Left ventricle myocardium inferior (tissue), 1 donor: Measurements from ENCODE around the gene ACCSL. TPM values are rescaled to one million over a fixed set of nuclear protein-coding genes. Genes with fewer than 3 reads are reported as not detected.

Experiments
- DNase-seq: peaks from one replicate; pipeline ENCODE4 v3.0.0-alpha.2; 2020
- H3K27ac ChIP-seq: fragments of 200-600 bp; replicated peaks from 2 replicates; pipeline ENCODE4 v1.8.0; 2021
- H3K27me3 ChIP-seq: fragments of 200-600 bp; 2 replicates; pipeline ENCODE4 v1.8.0; 2021; ENCODE audit warnings: low read depth
- H3K36me3 ChIP-seq: fragments of 200-600 bp; 2 replicates; pipeline ENCODE4 v1.8.0; 2021
- H3K4me1 ChIP-seq: fragments of 200-600 bp; 2 replicates; pipeline ENCODE4 v1.8.0; 2021
- H3K4me3 ChIP-seq: fragments of 200-600 bp; 2 replicates; pipeline ENCODE4 v1.8.0; 2021; ENCODE audit warnings: mild to moderate bottlenecking, moderate library complexity
- H3K9me3 ChIP-seq: fragments of 200-600 bp; replicated peaks from 2 replicates; pipeline ENCODE4 v1.8.0; 2021
- CTCF ChIP-seq: fragments of 200-600 bp; IDR thresholded peaks from 2 replicates; pipeline ENCODE4 v1.8.0; 2021; ENCODE audit warnings: antibody characterized with exemption, mild to moderate bottlenecking, borderline replicate concordance
- intact Hi-C: fragments of 100-400 bp; cut with micrococcal nuclease; formaldehyde crosslinking; loops from one replicate; pipeline ENCODE4 v1.11.0; 2022
- total RNA-seq: library from RNA; stranded (reverse); fragmentation: NEBNext Ultra II Directional; extraction: Animal tissue kit (Norgen Biotek cat#: 25700); gene quantifications from one replicate; pipeline ENCODE4 v1.2.1, GENCODE V29; 2021
- donor health status: DM: no; HTN: yes; CAD: no; lungs with severe emphysema.

Gene ACCSL
- total RNA-seq, 1 donor from 2014 or later: not detected

GRCh38 chr11:44015624-44016007, 32.2 kb upstream of the ACCSL start:
- no peak overlapping the region for H3K4me3 ChIP-seq
- H3K4me1 ChIP-seq: peaks cover 40% of the 10 kb centered on the region
- peak overlapping the region; percentile 64 for H3K27ac ChIP-seq
- no peaks in the 10 kb centered on the region for H3K27me3 ChIP-seq
- H3K9me3 ChIP-seq: no peaks in the 10 kb centered on the region
- DNase-seq: no peak
- intact Hi-C loops: no loop called here
- no peaks in the 10 kb centered on the region for H3K36me3 ChIP-seq
- no peak for TF ChIP-seq CTCF

- peaks cover 40% of the 10 kb centered on the region for H3K4me1 ChIP-seq
- no peak for TF ChIP-seq CTCF
- H3K4me3 ChIP-seq: no peak overlapping the region
- H3K27ac ChIP-seq: peak overlapping the region; percentile 64
- no peaks in the 10 kb centered on the region for H3K27me3 ChIP-seq
- H3K9me3 ChIP-seq: no peaks in the 10 kb centered on the region
- intact Hi-C loops: no loop called here
- no peaks in the 10 kb centered on the region for H3K36me3 ChIP-seq
- DNase-seq: peak; percentile 71
Observed at GRCh38 chr11:44016131-44016530, 31.6 kb upstream of the ACCSL start.

GRCh38 chr11:44016546-44017442, 31.0 kb upstream of the ACCSL start:
- no peaks in the 10 kb centered on the region for H3K27me3 ChIP-seq
- peak overlapping the region; percentile 64 for H3K27ac ChIP-seq
- no peak overlapping the region for H3K4me3 ChIP-seq
- no peak for TF ChIP-seq CTCF
- intact Hi-C loops: no loop called here
- H3K36me3 ChIP-seq: no peaks in the 10 kb centered on the region
- peaks cover 2% of the 10 kb centered on the region for H3K9me3 ChIP-seq
- no peak for DNase-seq
- peaks cover 40% of the 10 kb centered on the region for H3K4me1 ChIP-seq

DNA sequence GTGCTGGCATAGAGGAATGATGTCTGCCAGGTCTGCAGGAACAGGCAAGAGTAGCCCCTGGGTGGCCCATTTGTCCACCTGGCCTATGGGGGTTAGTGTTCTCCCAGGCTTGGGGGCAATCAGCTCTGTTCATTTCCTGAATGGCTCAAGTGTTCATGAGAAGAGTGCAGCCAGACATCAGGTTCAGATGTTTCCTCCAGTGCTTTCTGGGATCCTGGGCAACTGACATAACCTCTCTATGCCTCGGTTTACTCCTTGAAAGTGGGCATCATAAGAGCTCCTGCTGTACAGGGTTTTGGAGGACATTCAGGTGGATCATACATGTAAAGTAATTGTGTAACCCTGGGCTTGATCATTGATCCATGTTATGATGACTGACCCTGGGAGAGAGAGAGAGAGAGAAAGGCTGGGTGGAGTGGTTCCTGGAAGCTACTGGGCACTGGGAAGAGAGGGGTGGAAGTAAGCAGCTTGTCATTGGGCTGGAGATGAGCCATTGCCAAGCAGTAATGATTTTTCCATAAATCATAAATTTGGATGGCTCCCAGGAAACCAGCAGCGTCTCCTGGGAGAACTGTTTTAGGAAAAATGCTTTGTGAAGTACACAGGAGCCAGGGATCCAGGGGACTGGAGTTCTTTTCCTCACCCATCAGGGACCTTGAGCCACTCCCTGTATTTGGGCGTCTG, 30.2 kb upstream of the ACCSL start:
- no peaks in the 10 kb centered on the region for H3K36me3 ChIP-seq
- no peaks in the 10 kb centered on the region for H3K27me3 ChIP-seq
- H3K27ac ChIP-seq: peak overlapping the region; percentile 64
- intact Hi-C loops: no loop called here
- TF ChIP-seq CTCF: no peak
- H3K4me1 ChIP-seq: peaks cover 40% of the 10 kb centered on the region
- peaks cover 10% of the 10 kb centered on the region for H3K9me3 ChIP-seq
- DNase-seq: no peak
- H3K4me3 ChIP-seq: no peak overlapping the region

GRCh38 chr11:44018127-44018521, 29.7 kb upstream of the ACCSL start:
- Histone ChIP-seq H3K27ac (peak overlapping the region; percentile 64), H3K4me1 (peaks cover 40% of the 10 kb centered on the region), H3K4me3 (no peak overlapping the region), H3K9me3 (peaks cover 12% of the 10 kb centered on the region), H3K36me3 (no peaks in the 10 kb centered on the region), H3K27me3 (no peaks in the 10 kb centered on the region)
- TF ChIP-seq CTCF: no peak
- DNase-seq: no peak
- intact Hi-C loops: no loop called here
